HG02973 (cell line): ENCODE data around the gene CUBN.
"Not testable (repeated sequence)": the region's sequence is repeated elsewhere in the genome, so short reads cannot be mapped to it uniquely, and the experiment has no call there.

Experiments
- ATAC-seq: cut with Tn5 transposase; IDR thresholded peaks from one replicate; pipeline ENCODE4 v1.9.1; 2021; ENCODE audit warnings: moderate library complexity; ENCODE audit not compliant: unreplicated experiment

Gene CUBN

GRCh38 chr10:17021656-17022465 lies 107.8 kb downstream of the CUBN start:
- ATAC-seq: no peak

- ATAC-seq: no peak
Observed at GRCh38 chr10:17019696-17020095, 109.9 kb downstream of the CUBN start.

- ATAC-seq: not testable (repeated sequence)
Observed at GRCh38 chr10:17013131-17013983, 116.3 kb downstream of the CUBN start.

GRCh38 chr10:17012731-17013130 lies 116.9 kb downstream of the CUBN start:
- ATAC-seq: not testable (repeated sequence)

- ATAC-seq: no peak
Observed at GRCh38 chr10:17010363-17011145, 119.1 kb downstream of the CUBN start.

DNA sequence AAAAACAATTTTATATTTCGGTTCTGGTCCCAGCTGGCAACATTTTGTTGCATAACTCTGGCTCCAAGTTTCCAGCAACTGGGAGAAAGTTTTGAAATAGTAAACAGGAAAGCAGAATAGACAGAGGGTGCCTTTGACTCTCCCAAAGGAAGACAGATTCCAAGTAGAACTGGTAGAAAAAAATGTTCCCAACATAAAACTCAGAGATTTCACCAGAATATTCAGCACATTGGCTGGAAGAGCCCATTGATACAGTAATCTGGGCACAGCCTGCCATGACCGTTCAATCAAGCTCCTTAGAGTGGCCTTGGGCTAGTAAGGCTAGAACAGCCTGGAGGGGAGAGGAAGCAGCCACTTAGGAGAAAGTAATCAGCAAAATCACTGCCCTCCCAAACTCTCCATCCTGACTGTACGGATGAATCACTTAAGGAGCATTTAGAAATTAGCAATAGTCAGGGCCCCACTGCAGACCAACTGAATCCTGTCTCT lies 120.4 kb downstream of the CUBN start:
- no peak for ATAC-seq

- ATAC-seq: no peak
Observed at GRCh38 chr10:17007418-17007770, 122.2 kb downstream of the CUBN start.

GRCh38 chr10:17006631-17007417 lies 122.8 kb downstream of the CUBN start:
- ATAC-seq: no peak

GRCh38 chr10:17005621-17006566 lies 123.7 kb downstream of the CUBN start:
- no peak for ATAC-seq

DNA sequence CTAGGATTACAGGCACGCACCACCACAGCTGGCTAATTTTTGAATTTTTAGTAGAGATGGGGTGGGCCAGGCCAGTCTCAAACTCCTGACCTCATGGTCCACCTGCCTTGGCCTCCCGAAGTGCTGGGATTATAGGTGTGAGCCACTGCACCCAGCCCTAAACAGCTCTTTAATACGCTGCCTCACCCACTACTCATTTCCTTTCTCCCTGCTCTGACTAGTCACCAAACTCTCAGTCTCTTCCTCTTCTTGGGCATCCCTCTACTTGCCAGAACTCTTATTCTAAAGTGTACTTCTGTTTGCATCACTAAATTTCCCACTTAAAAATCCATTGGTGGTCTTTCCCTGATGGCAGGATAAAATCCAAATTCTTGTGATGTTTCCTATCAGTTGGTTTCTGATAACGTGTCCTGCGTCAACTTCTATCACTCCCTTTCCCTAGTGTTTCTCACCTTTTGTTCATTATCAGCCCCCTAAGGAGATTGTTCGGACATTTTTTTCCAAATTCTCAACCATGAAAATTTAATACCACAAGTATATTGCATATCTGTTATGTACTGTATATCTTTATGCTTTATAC lies 124.7 kb downstream of the CUBN start:
- no peak for ATAC-seq

DNA sequence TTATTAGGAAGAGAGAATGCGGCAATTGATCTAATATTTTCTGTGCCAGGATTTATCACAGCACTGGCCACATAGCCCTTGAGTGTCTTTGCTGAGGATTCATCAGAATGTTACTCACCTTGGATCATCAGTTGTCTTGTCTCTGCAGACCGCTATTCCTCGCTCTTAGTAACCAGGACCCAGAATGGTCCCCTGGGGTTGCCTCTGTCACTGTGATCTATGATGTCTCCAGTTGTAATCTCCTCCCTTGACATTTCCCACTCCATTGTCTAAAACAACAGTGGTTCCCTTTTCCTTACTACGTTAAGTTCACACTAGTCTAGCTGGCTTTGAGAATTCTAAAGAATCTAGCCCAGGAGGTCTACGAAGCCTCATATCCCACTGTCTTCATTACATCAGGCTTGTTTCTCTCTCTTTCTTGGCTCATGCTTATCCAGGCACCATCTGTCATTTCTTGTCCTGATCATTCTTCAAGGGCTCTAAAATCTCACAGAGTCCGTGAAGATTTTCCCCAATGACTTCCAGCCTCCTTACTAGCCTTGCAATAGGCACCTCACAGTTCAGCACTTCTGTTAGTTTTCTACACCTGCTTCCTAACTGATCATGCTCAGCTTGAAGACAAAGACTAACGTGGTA lies 125.8 kb downstream of the CUBN start:
- ATAC-seq: no peak

GRCh38 chr10:17003151-17003550 lies 126.5 kb downstream of the CUBN start:
- ATAC-seq: no peak

DNA sequence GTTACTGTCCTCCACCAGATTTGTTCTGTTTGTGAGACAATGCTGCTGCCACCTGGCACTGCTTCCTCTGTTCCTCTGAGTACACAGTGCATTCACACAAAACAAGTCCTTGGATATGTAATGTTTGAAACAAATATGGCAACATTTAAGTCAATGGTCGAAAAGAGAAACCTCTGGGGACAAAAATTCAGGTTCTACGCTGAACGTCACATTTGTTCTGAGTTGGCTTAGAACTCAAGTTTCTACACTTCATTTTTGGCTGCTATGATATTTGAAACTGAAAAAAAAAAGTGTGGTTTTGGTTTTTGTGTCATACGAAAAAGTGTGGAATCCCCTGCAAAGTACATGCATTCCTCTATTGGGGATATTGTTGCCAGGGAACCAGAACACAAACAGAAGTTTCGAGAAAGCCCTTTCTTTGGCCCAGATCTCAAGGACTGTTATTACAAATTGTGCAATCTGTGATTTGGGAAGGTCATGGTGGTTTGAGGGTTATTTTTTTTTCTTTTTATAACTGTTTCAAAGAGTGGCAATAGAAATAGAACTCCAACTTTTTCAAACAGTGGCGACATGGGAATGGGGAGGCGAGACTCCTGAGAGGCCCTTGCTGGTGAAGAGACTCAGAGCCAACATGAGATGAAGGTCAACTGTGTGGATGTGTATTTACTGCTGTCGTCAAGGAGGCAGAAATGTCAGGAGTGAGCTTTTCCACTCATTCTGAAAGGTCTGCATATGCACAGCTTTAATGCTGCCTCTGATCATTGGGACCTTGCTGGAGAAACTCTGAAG lies 127.5 kb downstream of the CUBN start:
- peak; percentile 68 for ATAC-seq

- ATAC-seq: no peak
Observed at GRCh38 chr10:17001297-17001744, 128.3 kb downstream of the CUBN start.

GRCh38 chr10:16999665-17000451 lies 129.8 kb downstream of the CUBN start:
- ATAC-seq: no peak

GRCh38 chr10:16996530-16996964 lies 133.1 kb downstream of the CUBN start:
- ATAC-seq: no peak
